ENCODE results near the gene ZNRF3. TPM values are rescaled to one million over a fixed set of nuclear protein-coding genes. Genes with fewer than 3 reads are reported as not detected.
A peak's percentile ranks its signal among the peaks of the same experiment; 100 is the strongest.

Gene ZNRF3
- total and polyA plus RNA-seq, 4 donors = 3.5 to 10.2 (median 6.9) TPM

DNA sequence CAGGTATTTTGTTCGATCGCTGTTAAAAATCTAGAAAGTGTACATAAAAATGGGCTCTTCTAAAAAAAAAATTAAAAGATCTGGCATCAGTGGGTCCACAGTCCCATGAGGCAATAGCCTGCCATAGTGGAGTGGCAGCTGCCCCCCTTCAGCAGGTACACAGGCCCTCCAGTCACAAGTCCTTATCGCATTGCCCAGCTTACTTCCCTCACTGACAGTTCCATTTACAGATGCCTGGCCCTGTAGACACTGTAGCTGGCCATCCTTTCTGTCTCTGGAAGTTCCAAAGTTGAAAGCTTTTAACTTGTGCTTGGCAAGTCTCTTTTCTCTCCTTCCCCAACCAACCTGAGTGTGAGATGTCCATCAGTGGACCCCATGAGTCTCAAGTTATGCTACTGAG lies 11.4 kb downstream of the ZNRF3 start:
- H3K36me3 ChIP-seq (ENCODE audit: control insufficient read depth in 4 of 4, insufficient read depth in 4 of 4, low read length in 4 of 4) = no peaks in the 10 kb centered on the region
- no peaks in the 10 kb centered on the region for H3K9me3 ChIP-seq (ENCODE audit: control insufficient read depth in 4 of 4, insufficient read depth in 3 of 4, low read length in 3 of 4)
- ATAC-seq (ENCODE audit: insufficient read depth, low FRiP score) (no peak), DNase-seq (no peak)
- no peak overlapping the region for H3K4me3 ChIP-seq
- no peak overlapping the region for H3K27ac ChIP-seq (ENCODE audit: low read depth in 1 of 2, low read length in 1 of 2)
- TF ChIP-seq, protein P1, sequence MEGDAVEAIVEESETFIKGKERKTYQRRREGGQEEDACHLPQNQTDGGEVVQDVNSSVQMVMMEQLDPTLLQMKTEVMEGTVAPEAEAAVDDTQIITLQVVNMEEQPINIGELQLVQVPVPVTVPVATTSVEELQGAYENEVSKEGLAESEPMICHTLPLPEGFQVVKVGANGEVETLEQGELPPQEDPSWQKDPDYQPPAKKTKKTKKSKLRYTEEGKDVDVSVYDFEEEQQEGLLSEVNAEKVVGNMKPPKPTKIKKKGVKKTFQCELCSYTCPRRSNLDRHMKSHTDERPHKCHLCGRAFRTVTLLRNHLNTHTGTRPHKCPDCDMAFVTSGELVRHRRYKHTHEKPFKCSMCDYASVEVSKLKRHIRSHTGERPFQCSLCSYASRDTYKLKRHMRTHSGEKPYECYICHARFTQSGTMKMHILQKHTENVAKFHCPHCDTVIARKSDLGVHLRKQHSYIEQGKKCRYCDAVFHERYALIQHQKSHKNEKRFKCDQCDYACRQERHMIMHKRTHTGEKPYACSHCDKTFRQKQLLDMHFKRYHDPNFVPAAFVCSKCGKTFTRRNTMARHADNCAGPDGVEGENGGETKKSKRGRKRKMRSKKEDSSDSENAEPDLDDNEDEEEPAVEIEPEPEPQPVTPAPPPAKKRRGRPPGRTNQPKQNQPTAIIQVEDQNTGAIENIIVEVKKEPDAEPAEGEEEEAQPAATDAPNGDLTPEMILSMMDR (IDR thresholded peaks at IDR 0.05; ENCODE audit: control extremely low read depth, extremely low read depth) = no peak
- no peak overlapping the region for H3K9ac ChIP-seq (ENCODE audit: insufficient read depth in 1 of 2, low read length in 2 of 2)
- peaks cover 6 to 27% (median 17%) of the 10 kb centered on the region in 5 donors for H3K4me1 ChIP-seq (ENCODE audit: control insufficient read depth in 5 of 5, insufficient read depth in 5 of 5, low read length in 5 of 5)
- 60 to 75% methylated on average over 3 of the region's 3 CpGs for WGBS, 2 donors
- H3K27me3 ChIP-seq (ENCODE audit: control insufficient read depth in 3 of 3, insufficient read depth in 3 of 3, low read length in 2 of 3) = no peaks in the 10 kb centered on the region

DNA sequence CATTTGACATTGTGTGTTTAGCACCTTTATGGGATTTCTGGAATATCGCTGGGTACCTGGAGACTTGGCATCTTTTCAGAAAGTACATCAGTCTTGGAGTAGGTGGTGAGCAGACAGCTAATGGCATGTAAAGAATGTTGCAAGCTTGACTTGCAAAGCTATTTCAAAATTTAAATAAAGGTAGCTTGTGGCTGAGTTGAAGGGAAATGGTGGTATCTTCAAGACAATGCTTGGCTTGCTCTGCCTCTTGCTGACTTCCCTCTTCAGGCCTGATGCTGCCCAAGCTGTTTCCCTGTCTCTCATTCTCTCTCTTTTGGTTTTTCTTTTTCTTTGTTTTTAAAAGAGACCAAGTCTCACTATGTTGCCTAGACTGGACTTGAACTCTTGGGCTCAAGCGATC lies 13.2 kb downstream of the ZNRF3 start:
- H3K9me3 ChIP-seq (ENCODE audit: control insufficient read depth in 4 of 4, insufficient read depth in 3 of 4, low read length in 3 of 4) = no peaks in the 10 kb centered on the region
- H3K36me3 ChIP-seq (ENCODE audit: control insufficient read depth in 4 of 4, insufficient read depth in 4 of 4, low read length in 4 of 4) = no peaks in the 10 kb centered on the region
- WGBS, 2 donors = 82 to 86% methylated on average over 2 of the region's 2 CpGs
- no peak for ATAC-seq (ENCODE audit: insufficient read depth, low FRiP score)
- no peaks in the 10 kb centered on the region for H3K27me3 ChIP-seq (ENCODE audit: control insufficient read depth in 3 of 3, insufficient read depth in 3 of 3, low read length in 2 of 3)
- TF ChIP-seq, protein P1 (IDR thresholded peaks at IDR 0.05; ENCODE audit: control extremely low read depth, extremely low read depth) = no peak
- H3K4me1 ChIP-seq (ENCODE audit: control insufficient read depth in 5 of 5, insufficient read depth in 5 of 5, low read length in 5 of 5) = peaks cover 4 to 25% (median 17%) of the 10 kb centered on the region in 5 donors
- H3K9ac ChIP-seq (ENCODE audit: insufficient read depth in 1 of 2, low read length in 2 of 2) = no peak overlapping the region
- no peak overlapping the region for H3K27ac ChIP-seq (ENCODE audit: low read depth in 1 of 2, low read length in 1 of 2)
- no peak overlapping the region for H3K4me3 ChIP-seq
- DNase-seq = no peak

DNA sequence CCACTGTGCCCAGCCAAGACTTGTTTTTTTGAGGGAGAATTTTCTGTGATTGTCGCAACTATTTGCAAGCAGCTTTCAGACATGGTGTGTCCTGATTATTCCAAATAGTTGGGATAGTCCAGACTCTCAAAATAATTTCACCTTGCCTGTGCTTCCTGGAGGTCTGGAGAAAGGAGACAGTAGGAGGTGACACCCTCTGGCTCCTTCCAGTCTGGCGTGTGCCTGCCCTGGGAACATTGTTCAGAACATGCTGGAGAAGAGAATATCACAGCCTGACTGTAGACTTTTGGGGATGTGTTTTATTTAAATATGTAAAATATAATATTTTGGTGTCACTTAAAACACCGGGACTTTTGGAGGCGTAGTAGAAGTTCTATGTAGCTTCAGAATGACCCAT lies 14.9 kb downstream of the ZNRF3 start:
- 90 to 93% methylated on average over 4 of the region's 4 CpGs for WGBS, 2 donors

More for the DNA sequence above, 14.9 kb downstream of the ZNRF3 start:
- Histone ChIP-seq H3K36me3 (ENCODE audit: control insufficient read depth in 4 of 4, insufficient read depth in 4 of 4, low read length in 4 of 4) (no peaks in the 10 kb centered on the region), H3K9me3 (ENCODE audit: control insufficient read depth in 4 of 4, insufficient read depth in 3 of 4, low read length in 3 of 4) (no peaks in the 10 kb centered on the region), H3K27me3 (ENCODE audit: control insufficient read depth in 3 of 3, insufficient read depth in 3 of 3, low read length in 2 of 3) (no peaks in the 10 kb centered on the region), H3K27ac (ENCODE audit: low read depth in 1 of 2, low read length in 1 of 2) (no peak overlapping the region), H3K9ac (ENCODE audit: insufficient read depth in 1 of 2, low read length in 2 of 2) (peak overlapping the region in 1 of 2 donors; percentile 4), H3K4me3 (no peak overlapping the region), H3K4me1 (ENCODE audit: control insufficient read depth in 5 of 5, insufficient read depth in 5 of 5, low read length in 5 of 5) (peaks cover 0 to 25% (median 21%) of the 10 kb centered on the region in 5 donors)
- ATAC-seq (ENCODE audit: insufficient read depth, low FRiP score) = no peak
- no peak for DNase-seq
- TF ChIP-seq, protein P1 (IDR thresholded peaks at IDR 0.05; ENCODE audit: control extremely low read depth, extremely low read depth) = no peak

Measured in lung (tissue), 12 donors.